SK-N-SH (cell line): ENCODE results near the gene ERRFI1.

ENCODE experiments used
- EP300 ChIP-seq, 2 experiments: IDR thresholded peaks; 2 replicates each; pipeline versions ENCODE4 v1.4.0 to v1.6.1; 2012; ENCODE audit warnings: borderline replicate concordance in 1 of 2, low read depth in 1 of 2, low read length in 1 of 2
- EZH2phosphoT487 ChIP-seq: fragments of 200-600 bp; sonication (generic); IDR thresholded peaks from 2 replicates; pipeline ENCODE4 v1.6.1; 2017; ENCODE audit warnings: low read depth, mixed run types, mild to moderate bottlenecking, antibody characterized with exemption, moderate library complexity, borderline replicate concordance
- FOXM1 ChIP-seq: IDR thresholded peaks from 2 replicates; pipeline ENCODE4 v1.4.0; 2012; ENCODE audit warnings: low read depth, mild to moderate bottlenecking
- RCOR1 ChIP-seq: fragments of 150-350 bp; IDR thresholded peaks from 2 replicates; pipeline ENCODE4 v1.6.1; 2017; ENCODE audit warnings: antibody characterized with exemption, low read length
- TF ChIP-seq, protein P1 (sequence below): IDR thresholded peaks from 2 replicates; pipeline ENCODE4 v1.6.1; 2012; ENCODE audit warnings: mild to moderate bottlenecking, low read depth, low read length, moderate library complexity
- TF ChIP-seq, protein P2 (sequence below): fragments of 200-600 bp; sonication (generic); IDR thresholded peaks from 2 replicates; pipeline ENCODE4 v1.6.1; 2017; ENCODE audit warnings: antibody characterized with exemption, mild to moderate bottlenecking, moderate library complexity

DNA sequence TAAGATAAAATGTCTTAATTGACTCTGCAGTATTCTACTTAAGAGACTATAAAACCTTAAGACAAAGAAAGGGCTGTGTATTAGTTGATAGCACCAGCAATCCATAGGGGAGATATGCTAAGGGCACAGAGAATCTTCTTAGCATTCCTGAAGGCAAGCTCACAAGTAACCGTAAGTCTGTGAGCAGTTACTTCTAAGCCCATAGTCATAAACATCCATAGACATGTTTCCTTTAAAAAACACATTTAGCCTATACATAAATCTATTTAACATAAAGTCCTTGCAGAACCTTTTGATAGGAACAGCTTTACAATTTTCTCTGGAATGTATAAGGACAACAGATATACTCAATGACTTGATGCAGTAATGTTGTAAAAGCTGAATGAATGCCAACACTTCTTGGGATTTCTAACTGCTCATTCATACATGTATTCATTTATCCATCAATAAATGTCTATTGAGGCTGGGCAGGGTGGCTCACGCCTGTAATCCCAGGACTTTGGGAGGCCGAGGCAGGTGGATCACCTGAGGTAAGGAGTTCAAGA, 6.3 kb upstream of the ERRFI1 start:
- TF ChIP-seq EP300 (IDR thresholded peaks at IDR 0.05; ENCODE audit: borderline replicate concordance in 1 of 2, low read depth in 1 of 2, low read length in 1 of 2) (no peak), RCOR1 (no peak), EZH2phosphoT487 (no peak), FOXM1 (no peak)
- TF ChIP-seq, protein P1, sequence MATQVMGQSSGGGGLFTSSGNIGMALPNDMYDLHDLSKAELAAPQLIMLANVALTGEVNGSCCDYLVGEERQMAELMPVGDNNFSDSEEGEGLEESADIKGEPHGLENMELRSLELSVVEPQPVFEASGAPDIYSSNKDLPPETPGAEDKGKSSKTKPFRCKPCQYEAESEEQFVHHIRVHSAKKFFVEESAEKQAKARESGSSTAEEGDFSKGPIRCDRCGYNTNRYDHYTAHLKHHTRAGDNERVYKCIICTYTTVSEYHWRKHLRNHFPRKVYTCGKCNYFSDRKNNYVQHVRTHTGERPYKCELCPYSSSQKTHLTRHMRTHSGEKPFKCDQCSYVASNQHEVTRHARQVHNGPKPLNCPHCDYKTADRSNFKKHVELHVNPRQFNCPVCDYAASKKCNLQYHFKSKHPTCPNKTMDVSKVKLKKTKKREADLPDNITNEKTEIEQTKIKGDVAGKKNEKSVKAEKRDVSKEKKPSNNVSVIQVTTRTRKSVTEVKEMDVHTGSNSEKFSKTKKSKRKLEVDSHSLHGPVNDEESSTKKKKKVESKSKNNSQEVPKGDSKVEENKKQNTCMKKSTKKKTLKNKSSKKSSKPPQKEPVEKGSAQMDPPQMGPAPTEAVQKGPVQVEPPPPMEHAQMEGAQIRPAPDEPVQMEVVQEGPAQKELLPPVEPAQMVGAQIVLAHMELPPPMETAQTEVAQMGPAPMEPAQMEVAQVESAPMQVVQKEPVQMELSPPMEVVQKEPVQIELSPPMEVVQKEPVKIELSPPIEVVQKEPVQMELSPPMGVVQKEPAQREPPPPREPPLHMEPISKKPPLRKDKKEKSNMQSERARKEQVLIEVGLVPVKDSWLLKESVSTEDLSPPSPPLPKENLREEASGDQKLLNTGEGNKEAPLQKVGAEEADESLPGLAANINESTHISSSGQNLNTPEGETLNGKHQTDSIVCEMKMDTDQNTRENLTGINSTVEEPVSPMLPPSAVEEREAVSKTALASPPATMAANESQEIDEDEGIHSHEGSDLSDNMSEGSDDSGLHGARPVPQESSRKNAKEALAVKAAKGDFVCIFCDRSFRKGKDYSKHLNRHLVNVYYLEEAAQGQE = no peak
- TF ChIP-seq, protein P2, sequence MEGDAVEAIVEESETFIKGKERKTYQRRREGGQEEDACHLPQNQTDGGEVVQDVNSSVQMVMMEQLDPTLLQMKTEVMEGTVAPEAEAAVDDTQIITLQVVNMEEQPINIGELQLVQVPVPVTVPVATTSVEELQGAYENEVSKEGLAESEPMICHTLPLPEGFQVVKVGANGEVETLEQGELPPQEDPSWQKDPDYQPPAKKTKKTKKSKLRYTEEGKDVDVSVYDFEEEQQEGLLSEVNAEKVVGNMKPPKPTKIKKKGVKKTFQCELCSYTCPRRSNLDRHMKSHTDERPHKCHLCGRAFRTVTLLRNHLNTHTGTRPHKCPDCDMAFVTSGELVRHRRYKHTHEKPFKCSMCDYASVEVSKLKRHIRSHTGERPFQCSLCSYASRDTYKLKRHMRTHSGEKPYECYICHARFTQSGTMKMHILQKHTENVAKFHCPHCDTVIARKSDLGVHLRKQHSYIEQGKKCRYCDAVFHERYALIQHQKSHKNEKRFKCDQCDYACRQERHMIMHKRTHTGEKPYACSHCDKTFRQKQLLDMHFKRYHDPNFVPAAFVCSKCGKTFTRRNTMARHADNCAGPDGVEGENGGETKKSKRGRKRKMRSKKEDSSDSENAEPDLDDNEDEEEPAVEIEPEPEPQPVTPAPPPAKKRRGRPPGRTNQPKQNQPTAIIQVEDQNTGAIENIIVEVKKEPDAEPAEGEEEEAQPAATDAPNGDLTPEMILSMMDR = no peak
